HG03025 (cell line): ENCODE data around the gene SPTBN5.

Experiments used
- ATAC-seq: cut with Tn5 transposase; IDR thresholded peaks from one replicate; pipeline ENCODE4 v1.9.1; 2021; ENCODE audit warnings: mild to moderate bottlenecking, moderate library complexity; ENCODE audit not compliant: unreplicated experiment, low FRiP score

Gene SPTBN5

DNA sequence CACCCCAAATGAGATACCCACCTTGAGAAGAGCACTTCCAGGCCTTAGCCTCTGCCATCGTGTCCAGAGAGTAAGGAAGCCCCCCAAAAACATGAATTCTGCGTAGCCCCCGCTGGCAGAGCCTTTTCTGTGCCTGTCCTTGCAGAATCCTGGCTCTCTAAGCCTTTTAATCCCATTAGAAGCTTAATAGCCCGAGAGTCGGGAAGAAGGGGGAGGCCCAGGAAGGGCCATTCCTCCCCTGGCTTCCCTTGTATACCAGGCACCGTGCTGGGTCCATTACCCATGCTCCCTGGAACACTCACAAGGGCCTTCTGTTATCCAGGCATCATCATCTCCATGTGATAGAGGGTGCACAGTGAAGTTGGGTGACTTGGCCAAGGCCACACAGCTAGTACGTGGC, 7.1 kb downstream of the SPTBN5 start:
- no peak for ATAC-seq

DNA sequence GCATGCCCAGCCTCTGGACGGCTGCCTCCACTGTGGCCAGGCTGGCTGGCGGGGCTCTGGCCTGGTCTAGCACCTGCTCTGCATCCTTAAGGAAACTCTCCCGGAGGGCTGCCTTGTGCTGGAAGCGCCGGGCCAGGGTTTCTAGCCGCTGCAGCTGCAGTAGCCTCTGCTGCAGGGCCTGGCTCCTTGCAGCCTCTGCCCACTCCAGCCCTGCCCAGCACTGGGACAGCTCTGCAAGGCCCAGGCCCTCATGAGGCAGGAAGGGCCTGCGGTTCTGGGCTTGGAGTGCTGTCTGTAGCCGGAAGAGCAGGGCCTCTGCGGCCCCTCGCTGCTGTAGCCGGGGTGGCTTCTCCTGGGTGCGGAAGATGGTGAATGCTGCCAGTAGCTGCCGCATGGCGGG, 8.0 kb downstream of the SPTBN5 start:
- ATAC-seq: no peak

DNA sequence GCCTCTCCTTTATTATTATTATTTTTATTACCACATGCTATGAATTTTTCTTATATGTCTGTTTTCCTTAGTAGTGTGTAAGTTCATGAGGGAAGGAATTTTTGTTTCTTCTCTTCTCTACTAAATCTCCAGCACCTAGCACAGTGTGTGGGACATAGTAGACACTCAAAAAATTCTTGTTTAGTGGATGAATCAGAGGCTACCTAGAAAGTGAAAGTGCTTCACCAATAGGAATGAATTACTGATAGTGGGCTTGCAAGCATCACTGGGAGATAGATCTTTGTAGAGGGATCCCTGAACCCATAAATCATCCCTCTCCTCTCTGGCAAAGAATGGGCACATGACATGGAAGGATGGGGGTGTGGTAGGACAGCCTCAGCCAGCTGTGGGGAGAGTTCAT, 8.5 kb downstream of the SPTBN5 start:
- no peak for ATAC-seq

DNA sequence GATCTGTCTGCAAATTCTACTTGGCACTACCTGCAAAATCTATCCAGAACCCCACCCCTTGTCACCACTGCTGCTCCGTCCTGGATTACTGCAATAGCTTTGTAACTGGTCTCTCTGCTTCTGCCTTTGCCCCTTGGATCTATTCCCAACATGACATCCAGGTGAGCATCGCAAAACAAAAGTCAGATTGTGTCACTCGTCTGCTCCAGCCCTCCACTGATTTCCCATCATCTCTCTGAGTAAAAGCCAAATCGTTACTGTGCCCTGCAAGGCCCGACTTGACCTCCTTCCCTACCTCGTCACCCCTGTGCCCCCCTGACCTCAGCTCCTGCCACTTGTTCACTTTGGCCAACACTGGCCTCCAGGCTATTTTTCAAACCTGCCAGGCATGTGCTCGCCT, 9.4 kb downstream of the SPTBN5 start:
- no peak for ATAC-seq

DNA sequence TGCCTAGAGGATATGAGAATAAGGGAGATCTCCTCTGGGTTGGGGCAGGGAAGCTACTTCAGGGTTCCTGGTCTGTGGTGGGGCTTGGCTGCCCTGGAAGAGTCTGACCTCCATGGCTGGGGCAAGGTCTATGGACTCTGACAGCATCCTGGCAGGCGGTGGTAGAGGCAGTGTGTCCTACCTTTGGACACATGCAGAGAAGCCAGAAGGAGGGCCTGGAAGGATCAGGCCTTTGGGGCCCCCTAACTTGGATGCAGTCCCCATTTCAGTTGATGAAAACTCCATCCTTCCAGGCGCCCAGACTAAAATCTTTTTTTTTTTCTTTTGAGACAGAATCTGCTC, 10.4 kb downstream of the SPTBN5 start:
- no peak for ATAC-seq

DNA sequence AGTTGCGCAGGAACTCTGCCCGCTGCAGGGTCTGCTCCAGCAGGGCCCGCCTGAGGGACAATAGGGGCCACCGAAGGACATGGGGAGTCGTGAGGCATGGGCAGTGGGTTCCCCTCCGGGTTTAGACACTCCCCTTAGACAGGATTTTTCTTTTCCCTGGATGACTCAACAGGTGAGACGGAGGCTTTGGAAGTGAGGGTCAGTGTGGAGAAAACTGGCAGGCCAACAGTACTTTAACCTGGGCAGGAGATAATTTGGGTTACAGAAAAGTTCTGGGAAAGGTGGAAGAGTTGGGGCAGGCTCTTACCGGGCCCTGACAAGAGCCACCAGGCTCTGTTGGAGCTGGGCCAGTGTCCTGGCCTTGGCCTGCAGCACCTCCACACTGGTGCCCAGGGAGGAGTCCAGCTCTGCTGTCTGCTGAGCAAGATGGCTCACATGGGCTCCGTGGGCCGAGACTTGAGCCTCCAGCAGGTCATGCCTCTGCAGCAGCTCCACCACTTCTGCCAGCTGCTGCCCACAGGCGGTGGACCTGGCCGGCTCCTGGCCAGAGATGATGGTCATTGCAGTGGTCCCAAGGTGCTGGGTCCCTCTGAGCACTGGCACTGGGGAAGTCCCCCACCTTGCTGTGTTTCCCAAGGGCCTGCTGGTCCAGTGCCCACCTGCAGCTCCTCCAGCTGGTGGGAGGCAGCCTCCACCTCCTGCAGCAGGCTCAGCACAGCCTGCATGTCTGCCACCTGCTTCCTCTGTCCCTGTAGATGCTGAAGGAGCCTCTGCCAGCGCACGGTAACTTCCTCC, 11.0 kb downstream of the SPTBN5 start:
- ATAC-seq: no peak

DNA sequence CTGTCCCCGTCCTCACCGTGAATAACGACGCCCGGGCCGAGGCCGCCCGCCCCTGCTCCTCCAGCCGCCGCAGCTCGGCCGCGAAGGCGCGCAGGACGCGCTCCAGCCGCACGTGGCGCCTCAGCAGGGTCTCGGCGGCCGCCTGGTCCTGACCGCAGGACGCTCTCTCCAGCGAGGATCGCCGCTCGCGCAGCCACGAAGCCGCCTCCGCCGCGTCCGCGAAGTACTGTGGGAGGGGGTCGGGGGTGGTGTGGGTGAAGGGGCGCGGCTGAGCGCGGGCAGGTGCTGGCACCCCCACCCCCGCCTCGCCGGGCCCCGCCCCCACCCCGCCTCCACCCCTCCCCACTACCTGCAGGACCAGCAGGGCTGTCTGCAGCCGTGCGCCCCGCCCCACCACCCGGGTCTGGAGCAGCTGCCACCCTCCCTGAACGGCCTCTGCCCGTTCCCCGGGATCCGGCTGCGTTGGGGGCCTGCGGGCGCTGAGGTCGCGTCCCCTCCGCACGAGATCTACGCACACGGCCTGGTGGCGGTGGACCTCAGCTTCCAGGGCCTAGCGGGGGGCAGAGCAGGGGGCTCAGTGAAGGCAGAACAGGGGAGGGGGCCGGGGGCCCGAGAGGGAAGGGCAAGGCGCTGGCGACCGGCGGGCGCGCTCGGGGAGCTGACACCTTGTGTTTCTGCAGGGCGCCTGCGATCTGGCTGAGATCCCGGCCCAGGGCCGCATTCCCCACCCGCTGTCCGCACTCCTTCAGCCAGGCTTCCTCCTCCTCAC, 11.7 kb downstream of the SPTBN5 start:
- ATAC-seq: no peak

DNA sequence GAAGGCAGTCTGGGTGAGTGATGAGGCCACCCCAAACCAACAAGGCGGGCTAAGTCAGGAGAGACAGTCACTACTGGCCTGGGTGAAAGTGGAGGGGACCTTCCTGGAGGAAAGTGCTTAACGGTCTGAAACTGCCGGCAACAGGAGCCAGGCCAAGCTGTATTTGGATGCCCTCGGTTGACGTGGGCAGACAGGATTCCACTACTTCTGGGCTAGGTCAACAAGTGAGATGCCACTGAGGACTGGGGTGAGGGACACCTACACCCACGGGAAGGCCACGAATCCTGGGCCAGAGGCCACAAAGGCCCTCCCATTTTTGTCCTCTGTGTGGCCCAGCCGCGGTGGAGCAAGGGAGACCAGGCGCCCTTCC, 12.3 kb downstream of the SPTBN5 start:
- no peak for ATAC-seq

DNA sequence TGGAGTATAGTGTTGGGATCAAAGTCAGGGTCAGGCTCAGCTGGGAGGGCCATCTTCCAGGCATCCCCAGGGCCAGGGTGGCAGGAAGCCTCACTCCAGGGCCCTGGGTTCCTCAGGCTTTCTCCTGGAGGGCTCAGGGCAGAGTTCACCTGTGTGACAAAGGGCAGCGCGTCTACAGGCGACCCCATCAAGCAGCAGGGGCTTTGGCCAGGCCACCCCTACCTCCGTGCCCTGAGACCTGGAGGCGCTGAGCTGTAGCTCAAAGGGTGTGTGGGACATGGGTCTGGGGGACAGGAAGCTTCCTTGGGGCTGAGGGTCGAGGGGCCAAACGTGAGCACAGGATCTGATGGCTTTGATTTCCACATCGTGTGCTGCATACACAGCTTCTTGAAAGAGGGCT, 12.8 kb downstream of the SPTBN5 start:
- no peak for ATAC-seq

DNA sequence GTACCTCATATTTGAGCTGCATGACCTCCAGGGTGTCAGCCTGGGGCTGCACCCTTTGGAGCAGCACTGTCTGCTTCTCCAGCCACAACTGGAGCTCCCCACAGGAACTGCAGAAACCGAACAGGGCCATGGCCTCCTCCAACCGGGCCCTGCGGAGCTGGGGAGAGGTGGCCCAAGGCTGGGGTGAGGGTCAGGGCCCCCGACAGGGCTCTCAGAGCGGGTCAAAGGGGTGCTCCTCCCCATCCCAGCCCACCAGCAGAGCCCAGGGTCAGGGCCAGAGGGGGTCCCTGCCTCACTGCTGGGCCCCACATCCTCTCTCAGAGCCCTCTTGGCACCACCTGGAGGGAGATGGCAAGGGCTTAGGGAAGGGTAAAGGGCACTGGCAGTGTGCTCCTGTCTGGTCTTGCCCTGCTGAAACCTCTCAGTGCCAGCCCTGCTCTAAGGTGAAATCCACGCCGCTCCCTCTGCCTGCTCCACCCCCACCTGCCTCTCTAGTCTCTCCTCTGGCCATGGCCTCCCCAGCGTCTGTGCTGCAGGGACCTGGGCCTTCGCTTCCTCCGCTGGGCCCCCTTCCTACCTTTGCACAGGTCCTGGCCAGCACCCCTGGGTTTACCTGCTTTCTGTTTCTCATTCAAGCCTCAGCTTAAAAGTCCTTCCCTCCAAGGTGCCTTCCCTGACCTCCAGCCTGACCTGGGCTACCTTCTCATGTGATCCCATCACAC, 13.5 kb downstream of the SPTBN5 start:
- no peak for ATAC-seq

DNA sequence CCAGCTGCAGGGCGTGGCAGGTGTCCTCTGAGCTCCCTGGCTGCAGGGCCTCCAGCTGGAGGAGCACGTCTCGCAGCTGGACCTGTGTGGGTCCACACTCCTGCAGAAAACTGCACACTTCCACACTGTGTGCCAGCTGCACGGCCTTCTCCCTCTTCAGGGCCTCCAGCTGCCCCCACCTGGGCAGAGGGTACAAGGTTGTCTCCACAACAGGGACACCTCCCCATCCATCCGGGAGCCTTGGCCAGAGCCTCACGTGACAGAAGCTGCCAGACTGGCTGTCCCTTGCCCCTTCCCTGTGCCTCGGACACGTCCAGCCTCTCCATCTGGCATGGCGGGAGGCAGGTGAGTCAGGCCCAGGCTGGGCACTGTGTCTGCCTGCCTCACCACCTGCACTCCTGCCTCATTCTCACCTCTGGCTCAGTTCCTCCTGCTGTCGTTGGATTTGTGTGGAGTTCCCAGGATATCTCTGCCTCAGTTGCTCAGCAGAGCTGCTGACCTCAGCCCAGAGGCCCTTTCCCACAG, 14.5 kb downstream of the SPTBN5 start:
- ATAC-seq: no peak

DNA sequence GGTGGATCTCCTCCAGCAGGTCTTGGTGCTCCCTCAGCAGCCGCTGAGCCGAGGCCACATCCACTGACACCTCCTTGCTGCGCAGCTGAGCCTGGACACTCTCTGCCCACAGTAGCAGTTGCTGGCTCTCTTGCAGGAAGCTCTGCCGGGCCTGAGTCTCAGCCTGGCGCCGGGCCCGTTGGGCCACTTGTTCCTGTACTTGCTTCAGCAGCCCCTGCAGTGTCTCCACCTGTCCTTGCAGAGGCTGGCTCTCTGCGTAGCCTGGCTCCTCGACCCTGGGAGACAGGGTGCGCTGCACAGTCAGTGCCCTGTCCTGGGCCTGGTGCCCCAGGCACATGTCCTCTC, 15.5 kb downstream of the SPTBN5 start:
- no peak for ATAC-seq

DNA sequence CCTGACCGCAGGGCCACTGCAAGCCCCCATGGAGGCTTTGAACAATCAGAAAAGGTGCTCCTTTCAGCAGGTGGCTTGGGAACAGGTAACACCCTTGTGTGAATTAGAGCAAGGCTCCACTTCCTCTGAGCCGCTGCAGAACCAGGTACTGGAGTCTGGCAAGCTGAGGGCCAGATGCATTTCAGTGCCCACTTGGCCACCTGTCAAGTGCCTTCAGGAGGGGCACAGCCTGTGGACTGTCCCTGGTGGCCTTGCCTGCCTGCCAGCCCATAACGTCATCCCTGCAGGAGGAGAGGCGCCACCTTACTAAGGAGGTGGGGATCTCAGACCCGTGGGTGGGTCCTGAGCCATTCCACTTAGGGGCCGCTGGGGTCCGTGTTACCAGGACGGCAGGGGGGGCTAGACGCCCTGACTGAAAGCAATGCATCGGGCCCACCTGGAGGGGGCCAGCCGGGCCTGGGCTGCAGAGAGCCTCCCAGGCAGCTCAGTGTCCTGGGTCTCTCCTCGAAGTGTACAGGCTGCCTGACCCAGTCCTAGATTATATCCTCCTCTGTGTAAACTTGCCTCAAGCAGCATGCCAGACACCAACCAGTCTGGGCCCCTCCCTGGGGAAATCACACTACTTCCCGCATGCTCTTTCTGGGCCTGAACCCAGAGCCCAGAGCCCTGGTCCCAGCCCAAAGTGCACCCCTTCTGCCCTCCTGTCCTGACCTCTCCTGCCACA, 16.1 kb downstream of the SPTBN5 start:
- no peak for ATAC-seq

DNA sequence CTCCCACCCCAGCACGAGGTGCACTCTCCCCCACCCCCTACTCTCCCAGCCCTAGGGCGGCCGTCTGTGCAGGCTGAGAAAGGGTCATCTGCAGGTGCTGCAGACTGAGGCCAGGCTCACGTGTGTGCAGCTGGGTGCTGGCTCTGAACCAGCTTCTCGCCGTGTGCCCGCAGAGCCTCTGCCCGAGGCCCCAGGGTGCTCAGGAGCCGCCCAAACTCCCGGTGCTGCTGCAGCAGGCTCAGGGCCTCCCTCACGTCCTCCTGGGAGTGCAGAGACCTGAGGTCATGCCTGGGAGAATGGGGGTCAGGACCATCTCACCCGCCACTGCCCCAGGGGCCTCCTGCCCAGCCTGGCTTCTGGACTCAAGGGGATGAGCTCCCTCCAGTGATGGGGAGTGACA, 17.2 kb downstream of the SPTBN5 start:
- ATAC-seq: no peak

DNA sequence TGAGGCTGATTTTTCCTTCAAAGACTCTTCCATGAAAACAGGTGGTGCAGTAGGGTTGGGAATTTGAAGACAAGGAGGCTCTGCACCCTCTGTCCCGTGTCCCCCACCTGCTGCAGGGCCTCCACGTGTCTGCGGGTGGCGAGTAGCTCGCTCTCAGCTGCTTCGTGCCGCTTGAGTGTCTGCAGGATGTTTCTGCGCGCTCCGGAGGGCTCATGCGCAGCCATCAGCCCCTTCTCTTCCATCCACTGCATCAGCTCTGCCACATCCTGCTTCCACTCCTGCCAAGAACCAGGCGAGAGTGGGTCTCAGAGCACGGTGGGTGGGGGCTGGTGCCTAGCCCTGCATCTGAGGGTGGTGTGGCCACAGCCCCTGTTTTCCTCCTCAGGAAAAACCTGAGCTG, 17.8 kb downstream of the SPTBN5 start:
- ATAC-seq: no peak

DNA sequence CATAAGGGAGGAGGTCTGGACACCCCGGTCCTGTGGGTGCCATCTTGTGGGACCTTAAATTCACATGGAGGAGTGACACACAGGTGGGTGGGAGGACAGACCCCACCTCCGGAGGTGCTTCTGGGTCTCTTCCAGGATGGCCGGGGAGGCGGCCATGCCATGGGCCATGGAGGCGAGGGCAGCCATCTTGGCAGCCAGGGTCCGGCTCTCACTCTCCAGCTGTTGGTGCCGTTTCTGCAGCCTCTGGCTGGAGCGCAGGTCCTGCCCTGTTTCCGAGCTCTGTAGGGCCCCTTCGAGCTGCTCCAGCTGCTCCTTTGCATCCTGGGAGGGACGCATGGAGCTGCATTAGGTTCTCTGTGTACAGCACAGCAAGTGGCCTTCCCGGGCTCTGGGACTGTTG, 19.1 kb downstream of the SPTBN5 start:
- ATAC-seq: no peak

DNA sequence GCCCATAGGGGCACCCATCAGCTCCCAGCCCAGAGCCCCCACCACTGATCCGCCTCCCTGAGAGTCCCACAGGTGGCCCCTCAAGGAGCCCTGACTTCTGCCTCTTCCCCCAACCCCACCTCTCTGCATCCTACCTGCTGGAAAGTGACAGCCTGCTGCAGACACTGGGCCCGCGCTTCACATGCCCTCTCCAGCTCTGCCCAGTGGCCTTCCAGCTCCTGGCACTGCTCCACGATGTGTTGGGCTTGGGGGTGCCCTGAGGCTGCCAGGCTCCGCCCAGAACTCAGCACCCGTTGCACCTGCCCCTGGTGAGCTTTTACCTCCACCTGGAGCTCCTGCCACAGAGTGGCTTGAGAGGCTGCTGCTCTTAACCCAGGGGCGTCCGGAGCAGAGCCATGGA, 20.1 kb downstream of the SPTBN5 start:
- no peak for ATAC-seq

DNA sequence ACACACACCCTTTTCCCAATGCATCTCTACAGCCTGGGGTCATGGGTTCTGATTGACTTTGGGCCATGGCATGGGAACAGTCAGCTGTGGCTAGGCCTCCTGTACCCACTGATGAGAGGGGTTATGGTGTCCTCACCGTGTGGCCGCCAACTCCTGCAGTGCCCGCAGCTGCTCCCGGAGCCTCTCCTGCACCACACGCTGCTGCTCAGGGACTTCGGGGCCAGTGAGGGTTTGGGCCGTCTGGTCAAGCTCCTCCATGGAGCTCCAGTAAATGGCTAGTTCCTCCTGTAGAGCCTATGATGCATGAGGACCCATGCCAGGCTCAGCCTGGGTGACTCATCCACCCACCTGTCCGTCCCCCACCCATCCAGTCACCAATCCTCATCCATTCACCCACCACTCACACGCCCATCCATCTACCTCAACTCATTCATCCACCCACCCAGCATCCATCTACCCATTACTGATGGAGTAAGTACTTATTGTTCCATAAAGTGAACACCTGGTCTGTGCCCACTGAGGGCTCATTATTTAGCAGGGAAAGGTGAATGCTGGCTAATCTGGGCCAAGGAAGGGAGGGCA, 21.6 kb downstream of the SPTBN5 start:
- ATAC-seq: no peak

DNA sequence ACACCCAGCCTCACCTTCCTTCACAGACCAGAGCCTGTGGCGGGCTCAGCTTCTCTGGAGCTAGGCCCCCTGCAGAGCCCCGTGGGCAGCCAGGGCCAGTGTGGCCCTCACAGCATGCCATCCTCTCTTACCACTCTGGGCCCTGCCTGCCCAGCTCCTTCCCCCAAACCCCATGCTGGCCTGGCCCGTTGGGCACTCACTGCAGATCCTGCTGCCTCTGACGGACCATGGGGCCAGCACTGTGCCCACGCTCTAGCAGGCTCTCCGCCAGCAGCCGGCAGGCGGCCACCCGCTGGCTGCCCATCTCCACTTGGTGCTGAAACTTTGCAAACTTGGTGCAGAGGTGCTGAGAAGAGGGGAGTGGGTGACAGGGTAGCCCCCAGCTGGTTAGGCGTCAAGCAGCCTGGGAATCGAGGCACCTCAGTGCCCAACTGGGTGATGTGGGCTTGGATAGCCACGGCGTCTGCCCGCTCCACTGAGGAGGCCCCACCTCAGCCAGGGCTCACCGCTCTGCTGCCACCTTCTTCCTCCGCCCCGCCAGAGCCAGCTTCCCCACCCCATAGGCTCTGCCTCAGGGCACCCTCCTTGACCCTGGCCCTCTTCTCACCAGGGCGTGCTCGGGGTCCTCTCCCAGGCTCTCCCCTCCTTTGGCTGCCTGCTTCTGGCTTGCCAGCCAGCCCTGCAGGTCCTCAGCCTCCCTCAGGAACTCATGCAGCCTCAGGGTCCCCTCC, 22.5 kb downstream of the SPTBN5 start:
- no peak for ATAC-seq

DNA sequence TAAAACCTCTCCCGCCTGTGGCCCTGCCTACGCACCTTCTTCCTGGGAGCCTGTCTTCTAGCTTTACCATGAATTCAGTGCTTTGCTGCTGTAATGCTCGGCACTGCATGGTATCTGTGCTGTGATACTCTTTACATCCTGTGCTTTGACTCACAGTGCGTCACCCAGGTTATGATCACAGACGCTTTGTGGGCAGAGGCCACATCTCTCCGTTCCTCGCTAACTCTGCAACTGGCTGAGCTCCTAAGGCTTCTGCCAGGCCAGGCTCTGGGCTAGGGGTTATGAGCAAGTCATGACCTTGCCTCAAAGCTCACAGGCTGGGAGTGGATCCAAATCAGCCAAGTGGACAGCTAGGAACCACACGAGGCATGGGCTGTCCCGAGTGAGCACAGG, 23.2 kb downstream of the SPTBN5 start:
- ATAC-seq: no peak
